GM23338 (cell line): ENCODE measurements around the gene CLEC18B. TPM values are rescaled to one million over a fixed set of nuclear protein-coding genes. Genes with fewer than 3 reads are reported as not detected.

ENCODE experiments used
- ATAC-seq: fragments of 200-7000 bp; cut with Tn5 transposase; 3 replicates; pipeline ENCODE4 v1.9.1; 2020
- DNase-seq: peaks from one replicate; pipeline ENCODE4 v3.0.0-alpha.2; 2015; ENCODE audit warnings: low spot score
- H2AFZ ChIP-seq: fragments of 200-600 bp; sonication (generic); 2 replicates; pipeline ENCODE4 v1.8.0; 2016; ENCODE audit warnings: antibody characterized with exemption, mild to moderate bottlenecking, moderate library complexity
- H3F3A ChIP-seq: fragments of 200-600 bp; sonication (generic); replicated peaks from 2 replicates; pipeline ENCODE4 v1.8.0; 2017; ENCODE audit warnings: antibody characterized with exemption, mixed run types, low read depth
- H3K27ac ChIP-seq: fragments of 200-600 bp; sonication (generic); 2 replicates; pipeline ENCODE4 v1.6.1; 2016; ENCODE audit warnings: low read depth
- H3K27me3 ChIP-seq: fragments of 200-600 bp; sonication (generic); 2 replicates; pipeline ENCODE4 v1.8.0; 2016; ENCODE audit warnings: mild to moderate bottlenecking, mixed run types, moderate library complexity; ENCODE audit not compliant: insufficient read depth
- H3K36me3 ChIP-seq: fragments of 200-600 bp; sonication (generic); 2 replicates; pipeline ENCODE4 v1.8.0; 2016; ENCODE audit warnings: mild to moderate bottlenecking; ENCODE audit not compliant: insufficient read depth
- H3K4me1 ChIP-seq: fragments of 200-600 bp; sonication (generic); 2 replicates; pipeline ENCODE4 v1.8.0; 2016; ENCODE audit warnings: mild to moderate bottlenecking, moderate library complexity; ENCODE audit not compliant: insufficient read depth
- H3K4me2 ChIP-seq: fragments of 200-600 bp; sonication (generic); 2 replicates; pipeline ENCODE4 v1.7.1; 2017; ENCODE audit warnings: mixed run types
- H3K4me3 ChIP-seq: fragments of 200-600 bp; sonication (generic); 2 replicates; pipeline ENCODE4 v1.6.1; 2016; ENCODE audit warnings: mixed run types
- H3K79me2 ChIP-seq: fragments of 200-600 bp; sonication (generic); replicated peaks from 2 replicates; pipeline ENCODE4 v1.8.0; 2017; ENCODE audit warnings: mild to moderate bottlenecking; ENCODE audit not compliant: insufficient read depth
- H3K9me2 ChIP-seq: fragments of 200-600 bp; sonication (generic); 2 replicates; pipeline ENCODE4 v1.8.0; 2017; ENCODE audit not compliant: insufficient read depth
- H4K20me1 ChIP-seq: fragments of 200-600 bp; sonication (generic); replicated peaks from 2 replicates; pipeline ENCODE4 v1.8.0; 2017; ENCODE audit warnings: mild to moderate bottlenecking; ENCODE audit not compliant: insufficient read depth
- H3K27ac Mint-ChIP-seq: 2 replicates; pipeline ENCODE4 v1.8.0; 2020; ENCODE audit warnings: inconsistent platforms, mild to moderate bottlenecking, moderate library complexity, mixed read lengths
- H3K27me3 Mint-ChIP-seq: 3 replicates; pipeline ENCODE4 v1.8.0; 2022; ENCODE audit warnings: low read depth, mild to moderate bottlenecking, moderate library complexity, mixed read lengths, inconsistent platforms; ENCODE audit not compliant: insufficient read depth, poor library complexity
- H3K36me3 Mint-ChIP-seq: 3 replicates; pipeline ENCODE4 v1.8.0; 2021; ENCODE audit warnings: low read depth, mild to moderate bottlenecking, inconsistent platforms, moderate library complexity, mixed read lengths
- H3K4me1 Mint-ChIP-seq: 3 replicates; pipeline ENCODE4 v1.8.0; 2020; ENCODE audit warnings: mild to moderate bottlenecking, inconsistent platforms, mixed read lengths
- H3K4me3 Mint-ChIP-seq: 3 replicates; pipeline ENCODE4 v1.8.0; 2021; ENCODE audit warnings: moderate library complexity, mild to moderate bottlenecking, inconsistent platforms, mixed read lengths
- H3K9me3 Mint-ChIP-seq: 3 replicates; pipeline ENCODE4 v1.8.0; 2020; ENCODE audit warnings: moderate library complexity, mild to moderate bottlenecking, inconsistent platforms, mixed read lengths
- EZH2phosphoT487 ChIP-seq: fragments of 200-600 bp; sonication (generic); IDR thresholded peaks from one replicate; pipeline ENCODE4 v1.8.1; 2018; ENCODE audit warnings: antibody characterized with exemption; ENCODE audit not compliant: unreplicated experiment
- ZNF462 ChIP-seq: fragments of 250-450 bp; sonication (Bioruptor Pico); IDR thresholded peaks from 2 replicates; pipeline ENCODE4 v1.5.0; 2020; ENCODE audit warnings: mild to moderate bottlenecking, moderate library complexity
- polyA plus RNA-seq: library from polyadenylated mRNA; unstranded; fragments of >200 nt; fragmentation: Nextera tagmentation; extraction: Ambion mirVana; gene quantifications from 2 replicates; pipeline ENCODE4 v1.2.1, GENCODE V29; 2016
- total RNA-seq: library from RNA; depleted of rRNA; stranded (reverse); fragments of >200 nt; shearing (Covaris generic); gene quantifications from 2 replicates; pipeline ENCODE4 v1.2.3, GENCODE V29; 2014
- TF ChIP-seq, protein P1 (sequence below): IDR thresholded peaks from 2 replicates; pipeline ENCODE4 v1.6.1; 2016; ENCODE audit warnings: antibody characterized with exemption

CLEC18B gene
- total and polyA plus RNA-seq, 2 experiments from 2014 or later: 0.23 TPM; not detected in 1

GRCh38 chr16:74468807-74469525, 47.7 kb upstream of the CLEC18B start (continued):
- TF ChIP-seq EZH2phosphoT487 (no peak), ZNF462 (CRISPR knock-in tag) (no peak)

- no peaks in the 10 kb centered on the region for H3K9me3 Mint-ChIP-seq
- Histone ChIP-seq H3K9me2 (no peaks in the 10 kb centered on the region), H3K4me3 (no peak overlapping the region), H3K36me3 (peaks cover 59% of the 10 kb centered on the region), H4K20me1 (no peaks in the 10 kb centered on the region; the same call in 1 of the 2 replicates), H3K4me2 (no peak overlapping the region), H3F3A (0 out of 2 replicates have a peak, but pooled peaks cover 6% of the 10 kb centered on the region), H3K79me2 (no peaks in the 10 kb centered on the region), H3K27ac (no peak overlapping the region), H3K4me1 (no peaks in the 10 kb centered on the region), H2AFZ (no peak overlapping the region), H3K27me3 (no peaks in the 10 kb centered on the region)
- H3K27ac Mint-ChIP-seq: no peak overlapping the region
- H3K4me1 Mint-ChIP-seq: no peaks in the 10 kb centered on the region
- peaks cover 84% of the 10 kb centered on the region for H3K36me3 Mint-ChIP-seq
- no peak for DNase-seq
- TF ChIP-seq, protein P1, sequence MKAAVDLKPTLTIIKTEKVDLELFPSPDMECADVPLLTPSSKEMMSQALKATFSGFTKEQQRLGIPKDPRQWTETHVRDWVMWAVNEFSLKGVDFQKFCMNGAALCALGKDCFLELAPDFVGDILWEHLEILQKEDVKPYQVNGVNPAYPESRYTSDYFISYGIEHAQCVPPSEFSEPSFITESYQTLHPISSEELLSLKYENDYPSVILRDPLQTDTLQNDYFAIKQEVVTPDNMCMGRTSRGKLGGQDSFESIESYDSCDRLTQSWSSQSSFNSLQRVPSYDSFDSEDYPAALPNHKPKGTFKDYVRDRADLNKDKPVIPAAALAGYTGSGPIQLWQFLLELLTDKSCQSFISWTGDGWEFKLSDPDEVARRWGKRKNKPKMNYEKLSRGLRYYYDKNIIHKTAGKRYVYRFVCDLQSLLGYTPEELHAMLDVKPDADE: no peak
- H3K4me3 Mint-ChIP-seq: no peak overlapping the region
- peaks cover 7% of the 10 kb centered on the region for H3K27me3 Mint-ChIP-seq
- ATAC-seq: no peak
Measured at GRCh38 chr16:74466872-74467271, 45.6 kb upstream of the CLEC18B start.
